Astrocyte (in vitro differentiated cells and primary cell): ENCODE measurements around the gene MTERF2. TPM values are rescaled to one million over a fixed set of nuclear protein-coding genes. Genes with fewer than 3 reads are reported as not detected.
"Not testable (repeated sequence)": the region's sequence is repeated elsewhere in the genome, so short reads cannot be mapped to it uniquely, and the experiment has no call there.

Source experiments
- DNase-seq: peaks from one replicate; pipeline ENCODE4 v3.0.0-alpha.2; 2010; ENCODE audit warnings: low read depth
- FAIRE-seq: peaks from 2 replicates; lab custom pipeline; 2011; peaks lifted over from hg19 to GRCh38; lab: Jason Lieb, UNC
- H2AFZ ChIP-seq: 2 replicates; pipeline ENCODE4 v1.6.0; 2012; ENCODE audit warnings: low read depth, low read length, inconsistent platforms
- H3K27ac ChIP-seq: 2 replicates; pipeline ENCODE4 v1.5.1; 2011; ENCODE audit warnings: low read depth, low read length, inconsistent platforms
- H3K27me3 ChIP-seq: 2 replicates; pipeline ENCODE4 v1.6.0; 2011; ENCODE audit warnings: low read length, inconsistent platforms; ENCODE audit not compliant: insufficient read depth
- H3K36me3 ChIP-seq: 2 replicates; pipeline ENCODE4 v1.5.1; 2011; ENCODE audit warnings: low read length, inconsistent platforms; ENCODE audit not compliant: insufficient read depth
- H3K4me1 ChIP-seq: 2 replicates; pipeline ENCODE4 v1.5.1; 2011; ENCODE audit warnings: low read length, inconsistent platforms; ENCODE audit not compliant: insufficient read depth
- H3K4me2 ChIP-seq: 2 replicates; pipeline ENCODE4 v1.6.0; 2012; ENCODE audit warnings: low read length, inconsistent platforms
- H3K4me3 ChIP-seq: 2 replicates; pipeline ENCODE4 v1.5.1; 2011; ENCODE audit warnings: low read depth, mild to moderate bottlenecking, low read length, inconsistent platforms; ENCODE audit not compliant: insufficient read depth
- H3K79me2 ChIP-seq: 2 replicates; pipeline ENCODE4 v1.6.0; 2012; ENCODE audit warnings: mild to moderate bottlenecking, low read length, inconsistent platforms; ENCODE audit not compliant: insufficient read depth
- H3K9ac ChIP-seq: 2 replicates; pipeline ENCODE4 v1.6.0; 2012; ENCODE audit warnings: mild to moderate bottlenecking, low read length, inconsistent platforms
- H3K9me3 ChIP-seq: 2 replicates; pipeline ENCODE4 v1.5.1; 2012; ENCODE audit warnings: low read depth, mild to moderate bottlenecking, low read length, inconsistent platforms; ENCODE audit not compliant: insufficient read depth
- H4K20me1 ChIP-seq: 2 replicates; pipeline ENCODE4 v1.6.0; 2012; ENCODE audit warnings: low read length, inconsistent platforms; ENCODE audit not compliant: insufficient read depth
- H3K27ac Mint-ChIP-seq: one replicate; pipeline ENCODE4 v1.8.0; 2021; ENCODE audit warnings: mild to moderate bottlenecking, mixed read lengths; ENCODE audit not compliant: unreplicated experiment
- H3K27me3 Mint-ChIP-seq: one replicate; pipeline ENCODE4 v1.8.0; 2021; ENCODE audit warnings: low read depth, mixed read lengths; ENCODE audit not compliant: unreplicated experiment
- H3K36me3 Mint-ChIP-seq: one replicate; pipeline ENCODE4 v1.8.0; 2021; ENCODE audit warnings: low read depth, mixed read lengths; ENCODE audit not compliant: unreplicated experiment
- H3K4me1 Mint-ChIP-seq: one replicate; pipeline ENCODE4 v1.8.0; 2021; ENCODE audit warnings: low read depth, mixed read lengths; ENCODE audit not compliant: unreplicated experiment
- H3K4me3 Mint-ChIP-seq: one replicate; pipeline ENCODE4 v1.8.0; 2021; ENCODE audit warnings: mild to moderate bottlenecking, moderate library complexity, mixed read lengths; ENCODE audit not compliant: unreplicated experiment
- H3K9me3 Mint-ChIP-seq: one replicate; pipeline ENCODE4 v1.8.0; 2021; ENCODE audit warnings: mild to moderate bottlenecking, mixed read lengths; ENCODE audit not compliant: unreplicated experiment
- CTCF ChIP-seq: IDR thresholded peaks from 2 replicates; pipeline ENCODE4 v1.5.1; 2011; ENCODE audit warnings: low read depth, mild to moderate bottlenecking, inconsistent platforms, low read length, moderate library complexity; ENCODE audit not compliant: insufficient read depth
- EZH2 ChIP-seq: IDR thresholded peaks from 2 replicates; pipeline ENCODE4 v1.6.1; 2012; ENCODE audit warnings: mild to moderate bottlenecking, low read length, inconsistent platforms; ENCODE audit not compliant: insufficient read depth
- total RNA-seq: library from RNA; stranded (reverse); gene quantifications from 2 replicates; pipeline ENCODE4 v1.2.1, GENCODE V29; 2021

MTERF2 gene
- total RNA-seq, 1 donor from 2014 or later: 5.1 TPM

- H3K4me3 ChIP-seq: no peak overlapping the region
- H3K79me2 ChIP-seq: peaks cover 34% of the 10 kb centered on the region
- Mint-ChIP-seq H3K36me3 (no peaks in the 10 kb centered on the region), H3K27ac (peak overlapping the region; percentile 87), H3K9me3 (no peaks in the 10 kb centered on the region), H3K4me3 (no peak overlapping the region), H3K4me1 (peaks cover 24% of the 10 kb centered on the region), H3K27me3 (no peaks in the 10 kb centered on the region)
- H3K4me2 ChIP-seq: no peak overlapping the region
- H3K9me3 ChIP-seq: no peaks in the 10 kb centered on the region
- H3K27ac ChIP-seq: peak overlapping the region; percentile 93
- no peaks in the 10 kb centered on the region for H3K36me3 ChIP-seq
- H3K4me1 ChIP-seq: peaks cover 20% of the 10 kb centered on the region
- TF ChIP-seq EZH2: no peak
- H2AFZ ChIP-seq: no peak overlapping the region
- no peak overlapping the region for H3K9ac ChIP-seq
- no peaks in the 10 kb centered on the region for H4K20me1 ChIP-seq
- FAIRE-seq (no peak), DNase-seq (no peak)
- H3K27me3 ChIP-seq: no peaks in the 10 kb centered on the region
Observed at GRCh38 chr12:107029081-107029480, 42.1 kb upstream of the MTERF2 start.

DNA sequence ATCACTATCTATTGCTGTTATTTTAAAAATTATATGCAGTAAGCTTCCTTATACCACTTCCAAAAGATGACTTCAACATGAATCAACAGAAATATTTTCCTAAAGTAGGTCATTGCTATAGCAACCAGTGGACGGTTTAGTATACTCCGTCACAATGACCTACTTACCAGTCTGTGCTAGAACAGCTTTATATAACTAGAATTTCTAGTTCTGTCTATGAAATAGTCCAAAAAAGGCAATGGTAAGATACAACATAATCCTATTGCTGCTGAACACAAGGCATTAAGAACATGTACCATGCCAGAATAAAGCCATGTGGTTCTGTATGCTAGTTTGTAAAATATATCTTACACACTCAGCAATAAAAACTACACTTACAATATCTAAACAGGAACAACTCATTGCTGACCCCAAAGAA lies 40.7 kb upstream of the MTERF2 start:
- Mint-ChIP-seq H3K4me1 (peaks cover 24% of the 10 kb centered on the region), H3K9me3 (no peaks in the 10 kb centered on the region), H3K27ac (peak overlapping the region; percentile 98), H3K4me3 (peak overlapping the region; percentile 52), H3K27me3 (no peaks in the 10 kb centered on the region), H3K36me3 (no peaks in the 10 kb centered on the region)
- Histone ChIP-seq H3K4me1 (peaks cover 20% of the 10 kb centered on the region), H3K9me3 (no peaks in the 10 kb centered on the region), H3K36me3 (no peaks in the 10 kb centered on the region), H4K20me1 (no peaks in the 10 kb centered on the region), H3K79me2 (peaks cover 32% of the 10 kb centered on the region), H3K27me3 (no peaks in the 10 kb centered on the region), H3K4me2 (peak overlapping the region; percentile 73), H2AFZ (no peak overlapping the region), H3K9ac (peak overlapping the region; percentile 80), H3K4me3 (peak overlapping the region; percentile 13), H3K27ac (peak overlapping the region; percentile 93)
- TF ChIP-seq CTCF (no peak), EZH2 (no peak)
- DNase-seq (peak; percentile 96), FAIRE-seq (peak; percentile 80)

DNA sequence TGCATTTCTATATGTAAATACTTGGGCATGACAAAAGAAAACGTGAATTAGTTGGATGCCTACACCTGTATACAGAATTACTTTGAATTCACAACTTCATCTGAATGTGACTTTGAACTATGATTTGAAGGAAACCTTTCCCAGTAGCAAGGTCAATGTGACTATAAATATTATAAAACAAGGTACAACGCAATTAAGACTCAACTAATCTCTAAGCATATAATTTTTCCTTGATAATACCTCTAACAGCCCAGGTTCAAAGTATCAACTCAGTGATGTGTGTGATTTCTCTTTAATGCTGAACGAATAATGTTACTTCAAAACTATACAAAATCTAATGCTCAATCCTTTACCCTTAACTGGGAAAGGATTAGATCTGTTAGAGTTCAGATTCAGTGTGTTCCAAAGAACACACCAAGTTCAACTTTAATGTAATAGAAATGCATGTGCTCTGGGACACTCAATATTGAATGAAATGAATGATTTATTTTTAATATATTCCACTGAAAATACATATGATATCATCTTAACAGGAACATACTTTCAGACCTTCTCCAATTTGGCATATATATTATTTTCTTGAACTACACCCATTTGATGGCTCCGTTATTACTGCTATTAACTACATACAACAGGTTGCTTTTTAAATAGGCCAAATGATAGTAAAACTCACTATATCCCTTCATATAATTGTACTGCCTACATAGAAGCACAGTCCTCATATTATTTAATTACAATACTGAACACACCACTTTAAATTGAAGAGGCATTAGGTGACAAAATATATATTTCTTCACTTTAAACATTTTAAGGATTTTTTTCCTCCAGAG lies 40.1 kb upstream of the MTERF2 start:
- Mint-ChIP-seq H3K4me3 (peak overlapping the region; percentile 34), H3K27ac (peak overlapping the region; percentile 98), H3K4me1 (peaks cover 24% of the 10 kb centered on the region), H3K27me3 (no peaks in the 10 kb centered on the region), H3K9me3 (no peaks in the 10 kb centered on the region), H3K36me3 (no peaks in the 10 kb centered on the region)
- H3K9ac ChIP-seq: peak overlapping the region; percentile 80
- H3K79me2 ChIP-seq: peaks cover 26% of the 10 kb centered on the region
- H3K36me3 ChIP-seq: no peaks in the 10 kb centered on the region
- H3K4me1 ChIP-seq: peaks cover 20% of the 10 kb centered on the region
- TF ChIP-seq CTCF: no peak
- TF ChIP-seq EZH2: no peak
- H3K9me3 ChIP-seq: no peaks in the 10 kb centered on the region
- H3K4me3 ChIP-seq: no peak overlapping the region
- no peak for FAIRE-seq
- H3K27me3 ChIP-seq: no peaks in the 10 kb centered on the region
- peak overlapping the region; percentile 93 for H3K27ac ChIP-seq
- peak overlapping the region; percentile 73 for H3K4me2 ChIP-seq
- no peak overlapping the region for H2AFZ ChIP-seq
- no peaks in the 10 kb centered on the region for H4K20me1 ChIP-seq
- no peak for DNase-seq

DNA sequence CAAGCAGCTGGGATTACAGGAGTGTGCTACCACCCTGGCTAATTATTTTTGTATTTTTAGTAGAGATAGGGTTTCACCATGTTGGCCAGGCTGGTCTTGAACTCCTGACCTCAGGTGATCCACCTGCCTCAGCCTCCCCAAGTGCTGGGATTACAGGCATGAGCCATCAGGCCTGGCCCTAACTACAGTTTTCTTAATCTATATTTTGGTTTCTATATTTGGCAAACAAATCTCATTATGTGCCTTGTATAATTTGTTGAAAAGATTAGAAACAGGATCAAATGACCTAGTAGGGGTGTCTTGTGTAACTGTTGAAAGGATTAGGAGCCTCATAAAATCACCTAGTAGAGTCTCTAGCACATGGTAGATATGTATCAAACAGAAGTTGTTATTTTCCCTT lies 39.4 kb upstream of the MTERF2 start:
- H3K27me3 Mint-ChIP-seq, H3K36me3 ChIP-seq, H3K4me3 ChIP-seq, FAIRE-seq, H3K9me3 ChIP-seq, H3K36me3 Mint-ChIP-seq, H2AFZ ChIP-seq, H3K9me3 Mint-ChIP-seq, H3K4me3 Mint-ChIP-seq, H3K9ac ChIP-seq, H4K20me1 ChIP-seq, DNase-seq, H3K27me3 ChIP-seq, H3K4me2 ChIP-seq: not testable (repeated sequence)
- peak overlapping the region; percentile 93 for H3K27ac ChIP-seq
- H3K79me2 ChIP-seq: peaks cover 26% of the 10 kb centered on the region
- Mint-ChIP-seq H3K27ac (peak overlapping the region; percentile 98), H3K4me1 (peaks cover 19% of the 10 kb centered on the region)
- peaks cover 20% of the 10 kb centered on the region for H3K4me1 ChIP-seq
